ENCODE results near the gene PHACTR3.

The PHACTR3 gene

DNA sequence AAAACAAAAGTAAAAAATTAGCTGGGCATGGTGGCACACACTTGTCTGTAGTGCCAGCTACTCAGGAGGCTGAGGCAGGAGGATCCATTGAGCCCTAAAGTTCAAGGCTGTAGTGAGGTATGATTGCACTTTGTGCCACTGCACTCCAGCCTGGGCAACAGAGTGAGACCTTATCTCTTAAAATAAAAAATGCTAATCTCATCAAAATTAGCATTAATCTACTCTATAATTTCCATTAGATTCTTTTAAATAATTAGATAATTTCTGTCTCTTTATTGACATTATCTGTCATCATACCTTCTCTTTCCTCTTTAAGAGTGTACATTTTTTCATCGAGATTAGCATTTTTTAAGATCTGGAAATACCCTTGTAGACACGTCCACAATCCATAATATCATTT, 48.0 kb downstream of the PHACTR3 start:
- DNase-seq: no peak

DNA sequence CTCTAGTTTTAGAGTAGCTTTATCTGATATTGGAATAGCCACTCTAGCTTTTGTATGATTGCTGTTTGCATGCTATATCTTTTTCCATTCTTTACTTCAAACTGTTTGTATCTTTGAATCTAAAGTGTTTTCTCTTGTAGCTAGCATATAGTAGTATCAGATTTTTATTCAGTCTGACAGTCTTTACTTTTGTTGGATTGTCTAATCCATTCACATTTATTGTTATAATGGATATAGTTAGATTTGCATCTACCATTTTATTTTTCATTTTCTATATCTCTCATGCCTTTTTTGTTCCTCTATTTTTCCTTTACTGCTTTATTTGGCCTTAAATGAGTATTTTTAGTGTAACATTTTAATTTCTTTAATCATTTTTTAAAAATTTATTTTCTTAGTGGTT, 52.1 kb downstream of the PHACTR3 start:
- DNase-seq: no peak

DNA sequence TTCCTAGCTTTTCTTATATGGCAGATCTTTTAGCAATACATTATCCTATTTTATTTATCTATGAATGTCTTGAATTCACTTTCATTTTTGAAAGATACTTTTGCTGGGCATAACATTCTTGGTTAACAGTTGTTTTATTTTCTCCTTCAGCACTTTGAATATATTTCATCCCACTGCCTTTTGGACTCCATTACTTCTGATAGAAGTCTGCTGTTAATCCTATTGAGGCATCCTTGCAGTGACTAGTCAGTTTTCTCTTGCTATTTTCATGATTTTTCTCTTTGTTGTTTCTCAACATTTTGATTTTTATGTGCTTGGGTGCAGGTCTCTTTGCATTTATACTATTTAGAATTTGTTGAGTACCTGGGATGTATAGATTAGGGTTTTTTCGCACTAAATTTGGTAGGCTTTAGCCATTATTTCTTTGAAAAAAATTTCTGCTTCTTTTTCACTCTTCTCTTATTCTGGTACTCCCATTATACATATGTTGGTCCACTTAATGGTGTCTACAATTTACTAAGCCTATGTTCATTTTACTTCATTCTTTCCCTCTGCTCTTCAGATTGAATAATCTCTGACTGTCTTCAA, 53.2 kb downstream of the PHACTR3 start:
- no peak for DNase-seq

DNA sequence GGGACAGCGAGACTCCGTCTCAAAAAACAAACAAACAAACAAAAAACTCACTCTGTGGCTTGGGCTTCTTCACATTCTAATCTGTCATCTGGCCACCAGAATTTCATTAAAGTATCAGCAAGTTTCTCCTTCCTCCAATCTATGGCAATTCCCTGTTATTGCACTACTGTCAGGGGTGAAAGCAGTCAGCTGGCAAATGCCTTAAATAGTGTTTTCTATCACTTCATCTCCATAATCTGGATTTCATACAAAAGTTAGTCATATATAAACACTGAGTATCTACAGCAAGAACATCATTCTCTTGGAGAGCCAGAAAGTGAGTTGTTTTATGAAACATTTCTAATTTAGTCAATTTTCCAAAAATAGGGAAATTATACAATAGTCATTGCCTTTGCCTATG, 56.1 kb downstream of the PHACTR3 start:
- DNase-seq: no peak

DNA sequence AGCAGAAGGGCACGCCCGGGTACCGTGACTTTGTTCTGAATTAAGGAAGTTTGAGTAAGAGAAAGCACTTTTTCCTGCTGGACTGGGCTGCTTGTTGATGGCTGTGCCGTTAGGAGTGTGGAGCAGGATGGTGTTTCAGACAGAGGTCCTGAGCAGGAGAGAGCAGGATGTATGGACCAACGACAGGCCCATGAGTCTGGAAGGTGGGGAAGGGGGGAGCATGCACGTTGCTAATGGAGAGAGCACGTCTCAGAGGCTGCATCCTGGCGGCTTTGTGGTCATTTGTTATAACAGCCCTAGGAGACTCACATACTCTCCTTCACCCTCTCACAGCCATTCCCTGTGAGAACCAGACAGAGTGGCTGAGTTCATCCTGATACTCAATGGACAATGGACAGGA, 56.8 kb downstream of the PHACTR3 start:
- no peak for DNase-seq

DNA sequence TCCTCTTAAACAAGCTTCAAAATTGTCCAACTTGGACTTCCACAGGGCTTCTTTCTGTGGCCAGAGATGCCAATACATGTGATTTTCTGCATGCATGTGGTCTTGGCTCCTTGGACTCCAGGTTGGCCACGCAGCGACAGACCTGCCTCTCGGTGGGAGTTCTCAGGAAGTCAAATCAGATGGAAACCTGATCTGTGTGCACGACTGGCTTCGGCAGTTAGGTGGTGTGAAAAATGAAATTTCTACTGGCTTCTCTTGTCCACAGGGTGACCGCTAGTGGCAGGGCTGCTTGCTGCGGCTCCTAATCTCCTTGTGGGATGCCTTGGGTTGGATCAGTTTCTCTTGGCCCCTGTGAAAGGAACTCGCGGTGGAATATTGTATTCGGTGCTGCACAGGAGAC, 57.3 kb downstream of the PHACTR3 start:
- DNase-seq: no peak

DNA sequence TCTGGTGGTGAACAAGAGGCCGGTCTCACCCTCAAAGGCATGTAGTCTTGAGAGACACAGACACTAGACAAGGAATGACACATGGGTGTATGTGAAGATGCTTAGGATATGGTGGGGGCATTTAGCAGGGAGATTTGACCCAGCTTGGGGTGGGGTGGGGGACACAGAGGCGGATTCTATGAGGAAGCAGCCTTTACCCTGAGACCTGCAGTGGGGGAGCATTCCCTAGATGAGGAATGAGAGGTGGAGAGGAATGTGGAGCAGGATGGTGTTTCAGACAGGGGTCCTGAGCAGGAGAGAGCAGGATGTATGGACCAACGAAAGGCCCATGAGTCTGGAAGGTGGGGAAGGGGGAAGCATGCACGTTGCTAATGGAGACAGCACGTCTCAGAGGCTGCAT, 57.8 kb downstream of the PHACTR3 start:
- DNase-seq: no peak

DNA sequence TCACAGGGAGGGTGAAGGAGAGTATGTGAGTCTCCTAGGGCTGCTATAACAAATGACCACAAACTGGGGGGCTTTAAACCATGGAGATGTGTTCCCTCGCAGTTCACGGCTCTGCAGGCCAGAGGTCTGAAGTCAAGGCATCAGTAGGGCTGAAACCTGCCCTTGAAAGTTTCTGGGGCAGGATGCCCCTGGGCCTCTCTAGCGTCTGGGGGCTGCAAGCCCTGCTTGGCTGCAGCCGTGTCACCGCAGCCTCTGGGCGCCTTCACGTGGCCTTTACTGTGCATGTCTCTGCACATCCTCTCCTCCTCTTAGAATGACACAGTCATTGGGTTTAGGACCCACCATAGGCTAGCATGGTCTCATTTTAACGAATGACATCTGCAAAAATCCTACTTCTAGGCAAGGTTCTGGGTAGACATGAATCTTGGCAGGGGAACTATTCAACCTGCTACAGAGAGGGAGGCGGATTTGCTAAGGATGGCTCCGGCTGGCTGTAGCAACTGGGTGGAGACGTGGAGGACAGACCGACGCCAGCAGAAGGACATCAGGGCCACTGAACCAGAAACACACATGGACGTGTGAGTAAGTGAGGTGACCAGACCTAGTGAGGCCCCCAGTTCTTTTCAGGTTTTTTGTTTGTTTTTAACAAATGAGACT, 58.6 kb downstream of the PHACTR3 start:
- no peak for DNase-seq

DNA sequence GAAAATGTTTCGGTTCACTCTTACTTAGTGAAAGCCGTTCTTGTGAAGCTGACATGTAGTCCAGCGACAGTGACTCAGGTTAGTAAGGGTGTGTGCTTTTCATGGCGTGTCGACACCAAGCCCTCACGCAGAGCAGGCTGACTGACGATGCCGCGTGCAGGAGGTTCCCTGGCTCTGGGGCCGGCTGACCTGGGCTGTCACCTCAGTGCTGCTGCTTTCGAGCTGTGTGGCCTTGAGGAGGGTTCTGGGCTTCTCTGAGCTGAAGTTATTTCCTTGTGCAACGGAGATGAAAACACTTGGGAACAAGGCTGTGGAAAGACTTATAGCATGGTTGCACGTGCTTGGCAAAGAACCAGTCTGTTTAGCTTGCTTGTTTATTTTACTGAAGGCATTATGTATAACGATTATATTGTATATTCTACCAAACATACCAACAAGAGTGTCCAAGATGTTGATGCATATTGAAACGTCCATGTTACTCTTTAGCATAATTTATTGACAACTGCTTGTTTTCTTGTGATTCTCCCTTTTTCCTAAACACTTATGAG, 59.2 kb downstream of the PHACTR3 start:
- no peak for DNase-seq

DNA sequence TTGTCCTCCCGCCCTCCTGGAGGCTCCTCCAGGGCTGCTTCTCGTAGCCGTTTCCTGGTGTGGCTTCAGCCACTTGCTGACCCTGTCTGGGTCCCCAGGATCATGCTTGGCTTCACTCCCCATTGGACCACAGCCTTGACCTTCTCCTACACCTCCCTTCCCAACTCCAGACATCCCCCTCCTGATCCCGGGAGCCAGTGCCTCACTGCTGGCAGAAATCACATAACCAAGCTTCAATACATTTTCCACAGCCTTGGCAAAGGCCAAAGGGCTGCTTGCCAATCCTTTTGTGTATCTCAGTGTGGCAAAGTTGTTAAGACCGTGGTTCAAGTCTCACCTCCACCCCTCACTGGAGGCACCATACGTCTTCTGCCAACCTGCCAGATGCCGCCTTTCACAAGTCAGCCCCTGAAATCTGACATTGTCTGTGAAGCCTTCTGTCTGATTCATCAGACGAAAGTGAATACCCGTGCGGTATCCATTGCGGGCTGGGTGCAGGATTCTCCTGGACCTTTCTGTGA, 60.1 kb downstream of the PHACTR3 start:
- DNase-seq: no peak

DNA sequence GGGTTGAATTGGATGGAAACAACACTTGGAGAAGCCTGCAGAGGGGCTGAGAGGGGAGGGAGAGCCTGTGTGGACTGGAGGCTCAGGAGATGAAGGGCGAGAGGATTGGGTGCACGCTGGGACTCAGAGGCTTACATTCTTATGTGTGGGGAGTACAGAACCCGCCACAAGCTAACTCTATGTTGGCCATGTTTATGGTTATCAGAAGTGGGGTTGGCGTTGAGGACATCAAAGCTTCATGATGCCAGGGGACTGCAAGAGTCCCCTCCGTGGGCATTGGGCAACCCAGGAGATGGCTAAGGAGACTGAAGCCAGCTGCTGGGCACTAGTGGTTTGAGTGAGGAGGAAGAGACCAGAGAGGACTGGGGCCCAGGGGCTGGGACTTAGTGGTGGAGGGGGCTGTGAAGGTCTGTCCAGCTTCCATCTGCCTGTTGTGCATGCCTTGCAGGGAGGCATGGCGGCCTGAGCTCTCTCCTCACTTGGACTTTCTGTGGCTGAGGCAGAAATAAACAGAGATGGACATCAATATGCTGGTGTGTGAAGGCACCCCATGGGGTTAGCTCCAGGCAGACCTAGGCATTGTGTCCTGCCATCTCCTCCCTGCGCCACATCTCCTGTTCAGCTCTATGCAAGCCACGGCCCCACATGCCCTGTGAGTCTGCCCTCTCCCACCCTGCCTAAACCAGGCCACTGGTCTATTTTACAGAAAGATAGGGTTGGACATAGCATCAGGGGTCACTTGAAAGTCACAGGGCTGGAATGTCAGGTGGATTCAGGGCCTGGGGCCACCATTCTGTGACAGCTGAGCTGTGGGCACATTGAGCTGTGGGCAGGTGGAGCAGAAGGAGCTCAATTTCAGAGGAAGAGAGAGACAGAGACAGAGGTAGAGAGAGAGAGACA, 61.6 kb downstream of the PHACTR3 start:
- no peak for DNase-seq

DNA sequence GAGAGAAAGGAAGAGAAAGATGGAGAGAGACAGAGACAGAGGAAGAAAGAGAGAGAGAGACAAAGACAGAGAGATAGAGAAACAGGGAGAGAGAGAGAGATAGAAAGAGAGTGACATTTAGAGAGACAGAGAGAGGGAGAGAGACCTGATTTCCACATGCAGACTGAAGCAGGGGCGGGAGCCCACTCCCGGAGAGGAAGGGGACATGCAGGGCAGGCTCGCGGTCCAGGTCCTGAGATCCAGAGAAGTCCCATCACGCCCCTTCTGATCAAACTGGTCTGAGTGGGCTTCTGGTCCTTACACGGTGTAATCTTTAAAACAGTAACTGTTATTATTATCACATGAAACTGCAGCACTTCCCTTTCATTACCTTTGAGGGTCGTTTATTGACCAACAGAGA, 62.2 kb downstream of the PHACTR3 start:
- DNase-seq: no peak

DNA sequence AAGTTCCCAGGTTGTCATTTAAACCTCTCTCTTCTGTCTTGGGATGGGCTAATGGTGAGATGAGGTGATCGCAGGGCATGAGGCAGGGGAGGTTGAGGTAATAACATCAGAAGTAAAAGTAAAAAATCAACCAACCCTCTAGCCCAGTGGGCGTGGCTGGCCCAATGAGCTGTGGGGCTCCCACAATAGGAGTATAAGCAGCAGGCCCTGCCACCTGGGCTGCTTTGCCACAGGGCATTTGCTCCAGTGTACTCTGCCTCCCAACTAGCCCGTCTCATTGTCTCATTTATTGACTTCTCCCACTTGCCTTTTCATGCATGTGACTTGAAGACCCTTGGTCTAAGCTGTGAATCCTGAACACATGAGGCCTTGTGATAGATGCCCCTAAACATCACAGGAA, 62.8 kb downstream of the PHACTR3 start:
- no peak for DNase-seq

DNA sequence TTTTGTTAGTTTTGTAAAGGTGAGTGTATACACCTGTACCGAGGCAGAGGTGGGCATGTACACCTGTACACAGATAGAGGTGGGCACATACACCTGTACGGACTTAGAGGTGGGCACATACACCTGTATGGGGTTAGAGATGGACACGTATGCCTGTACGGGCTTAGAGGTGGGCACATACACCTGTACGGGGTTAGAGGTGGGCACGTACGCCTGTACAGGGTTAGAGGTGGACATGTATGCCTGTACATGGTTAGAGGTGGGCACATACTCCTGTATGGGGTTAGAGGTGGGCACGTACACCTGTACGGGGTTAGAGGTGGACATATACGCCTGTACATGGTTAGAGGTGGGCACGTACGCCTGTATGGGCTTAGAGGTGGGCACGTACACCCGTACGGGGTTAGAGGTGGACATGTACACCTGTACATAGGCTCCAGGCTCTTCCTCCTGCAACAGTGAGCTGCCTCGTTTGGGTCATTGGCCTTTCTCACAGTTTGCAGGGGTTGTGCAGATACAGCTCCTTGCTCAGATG, 63.7 kb downstream of the PHACTR3 start:
- DNase-seq: no peak

DNA sequence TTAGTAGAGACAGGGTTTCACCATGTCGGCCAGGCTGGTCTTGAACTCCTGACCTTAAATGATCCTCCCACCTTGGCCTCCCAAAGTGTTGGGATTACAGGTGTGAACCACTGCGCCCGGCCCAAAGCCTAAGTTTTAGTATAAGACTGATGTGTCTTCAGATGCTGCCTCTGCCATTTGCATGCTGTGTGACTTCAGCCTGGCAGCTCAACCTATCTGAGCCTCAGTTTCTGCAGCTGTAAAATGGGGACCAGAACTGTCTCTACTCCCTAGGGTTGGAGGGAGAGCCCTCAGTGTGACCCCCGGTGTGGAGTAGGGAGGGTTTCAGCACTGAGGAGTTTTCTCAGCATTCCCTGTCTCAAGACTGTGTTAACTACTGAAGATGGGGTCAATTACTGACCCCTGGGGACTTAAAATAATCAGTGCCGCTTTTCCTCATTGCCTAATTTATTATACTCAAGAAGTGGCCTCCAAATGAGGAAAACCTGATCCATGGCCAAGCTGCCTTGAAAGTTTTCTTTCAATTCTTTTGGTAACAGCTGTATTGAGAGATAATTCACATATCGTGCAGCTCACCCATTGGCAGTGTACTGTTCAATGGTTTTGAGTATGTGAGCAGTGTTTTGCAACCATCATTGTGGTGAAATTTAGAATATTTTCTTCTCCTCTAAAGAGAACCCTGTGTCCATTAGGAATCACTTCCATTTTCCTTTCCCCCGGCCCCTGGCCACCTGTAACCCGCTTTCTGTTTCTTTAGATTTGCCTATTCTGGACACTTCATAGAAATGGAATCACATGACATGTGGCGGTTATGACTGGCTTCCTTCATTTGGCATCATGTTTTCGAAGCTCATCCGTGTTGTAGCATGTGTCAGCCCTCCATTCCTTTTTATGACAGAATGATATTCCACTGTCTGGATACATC, 64.8 kb downstream of the PHACTR3 start:
- DNase-seq: no peak

DNA sequence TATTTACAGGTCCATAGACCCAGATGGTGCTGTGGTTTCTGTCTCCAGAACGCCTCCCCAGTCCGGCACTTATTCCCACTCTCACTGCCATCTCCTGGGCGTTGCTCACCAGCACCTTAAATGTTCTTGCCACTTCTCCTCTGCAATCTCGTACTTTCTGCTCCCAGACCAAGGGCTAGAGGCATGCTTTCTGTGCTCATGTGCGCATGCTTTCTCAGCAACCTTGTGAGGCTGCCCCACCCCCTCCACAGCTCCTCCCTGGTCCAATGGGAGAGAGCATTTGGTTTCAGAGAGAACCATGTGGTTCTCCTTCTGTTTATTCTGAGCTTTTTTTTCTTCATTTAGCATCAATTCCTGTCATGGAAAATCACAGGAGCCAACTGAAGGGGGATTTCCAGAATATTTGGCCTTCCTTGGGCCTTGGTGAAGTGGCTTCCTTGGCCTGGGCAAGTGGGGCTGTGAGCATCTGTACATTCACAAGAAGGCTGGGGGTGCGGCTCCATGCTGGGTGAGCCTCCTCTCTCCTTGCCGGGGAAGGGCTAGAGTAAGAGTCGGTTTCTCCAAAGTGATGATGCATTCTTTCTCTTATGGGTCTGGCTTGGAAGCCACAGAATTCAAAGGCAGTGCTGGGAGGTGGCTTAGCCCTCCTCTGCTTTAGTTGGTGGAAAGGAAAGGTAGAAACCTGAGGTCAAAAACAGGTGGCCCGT, 66.6 kb downstream of the PHACTR3 start:
- DNase-seq: no peak

DNA sequence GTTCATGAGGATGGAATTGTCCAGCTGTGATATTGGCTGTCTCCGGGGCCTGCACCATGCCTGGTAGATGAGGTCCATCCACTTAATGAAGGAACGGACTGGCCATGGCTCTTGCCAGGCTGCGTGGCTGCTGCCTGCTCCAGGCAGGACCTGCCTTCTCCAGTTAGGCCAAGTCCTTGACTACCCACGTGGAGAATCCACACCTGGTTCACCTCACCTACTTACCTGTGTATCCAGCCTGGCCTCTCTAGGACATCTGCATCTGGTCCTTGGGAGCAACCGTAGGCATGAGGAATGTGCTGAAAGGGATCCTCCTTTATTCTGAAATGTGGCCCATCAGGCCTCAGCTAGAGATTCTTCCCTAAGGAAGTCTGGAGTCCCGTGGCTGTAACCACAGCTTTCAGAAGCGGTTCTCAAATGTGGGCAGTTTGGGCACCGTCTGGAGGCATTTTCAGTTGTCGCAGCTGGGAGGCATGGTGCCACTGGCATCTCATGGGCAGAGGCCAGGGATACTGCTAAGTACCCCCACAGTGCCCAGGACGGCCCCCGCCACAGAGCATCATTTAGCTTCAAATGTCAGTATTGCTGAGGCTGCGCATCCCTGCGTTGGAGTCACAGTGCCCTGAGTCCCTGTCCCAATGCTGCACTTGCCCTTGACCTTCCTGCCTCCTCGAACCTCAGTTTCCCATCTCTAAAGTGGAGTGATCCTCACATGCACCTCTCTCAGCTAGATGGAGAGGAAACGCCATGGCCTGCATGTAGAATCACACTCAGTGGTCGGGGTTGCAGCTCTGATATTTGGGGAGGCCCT, 67.5 kb downstream of the PHACTR3 start:
- no peak for DNase-seq

DNA sequence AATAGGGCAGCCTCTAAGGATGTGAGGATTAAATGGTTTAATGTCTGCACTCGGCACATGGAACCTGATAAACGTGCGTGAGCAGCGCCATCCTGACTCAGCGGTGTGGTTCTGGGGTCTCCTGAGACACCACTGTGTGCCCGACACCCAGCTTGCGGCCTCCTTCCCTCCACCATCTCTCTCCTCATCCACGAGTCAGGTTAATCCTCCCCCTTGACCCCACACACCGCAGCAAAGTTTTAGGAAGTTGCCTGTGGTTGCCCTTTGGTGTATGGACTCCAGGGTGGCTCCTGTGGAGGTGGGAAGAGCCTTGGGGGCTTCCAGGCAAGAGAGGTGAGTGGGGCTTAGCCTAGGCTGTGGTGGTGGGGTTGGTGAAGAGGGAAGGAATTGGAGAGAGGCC, 68.2 kb downstream of the PHACTR3 start:
- DNase-seq: no peak

DNA sequence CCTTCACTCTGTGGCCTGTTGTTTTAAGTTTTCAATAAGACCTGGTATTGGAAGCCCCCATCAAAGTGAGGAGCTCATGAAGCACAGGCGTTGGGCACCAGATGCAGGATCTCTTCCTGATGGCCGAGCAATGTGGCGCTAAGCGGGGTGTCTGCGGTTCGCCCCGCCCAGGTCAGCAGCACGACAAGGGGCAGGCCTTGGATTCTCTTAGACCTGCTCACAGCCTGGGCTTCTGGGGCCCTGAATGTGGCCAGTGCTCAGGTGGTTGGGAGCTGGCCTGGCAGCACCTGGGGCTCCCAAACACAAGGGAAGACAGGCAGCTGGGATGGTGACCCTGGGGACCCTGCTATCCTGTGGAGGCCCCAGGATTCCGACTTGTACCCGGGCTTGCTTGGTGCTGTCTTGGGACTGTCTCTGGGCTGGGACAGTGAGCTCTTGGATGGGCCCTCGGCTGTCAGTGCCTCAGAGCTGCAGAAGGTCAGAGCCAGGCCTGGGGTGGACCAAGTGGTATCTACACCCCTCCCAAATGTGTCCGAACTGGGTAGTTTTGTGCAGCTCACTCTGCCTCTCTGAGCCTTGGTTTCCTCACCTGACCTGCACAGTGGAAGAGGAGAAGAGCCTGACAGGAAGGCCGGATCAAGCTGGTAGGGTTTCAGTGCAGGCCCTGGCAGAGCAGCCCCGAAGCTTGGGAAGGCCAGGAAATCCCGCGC, 69.1 kb downstream of the PHACTR3 start:
- DNase-seq: no peak

DNA sequence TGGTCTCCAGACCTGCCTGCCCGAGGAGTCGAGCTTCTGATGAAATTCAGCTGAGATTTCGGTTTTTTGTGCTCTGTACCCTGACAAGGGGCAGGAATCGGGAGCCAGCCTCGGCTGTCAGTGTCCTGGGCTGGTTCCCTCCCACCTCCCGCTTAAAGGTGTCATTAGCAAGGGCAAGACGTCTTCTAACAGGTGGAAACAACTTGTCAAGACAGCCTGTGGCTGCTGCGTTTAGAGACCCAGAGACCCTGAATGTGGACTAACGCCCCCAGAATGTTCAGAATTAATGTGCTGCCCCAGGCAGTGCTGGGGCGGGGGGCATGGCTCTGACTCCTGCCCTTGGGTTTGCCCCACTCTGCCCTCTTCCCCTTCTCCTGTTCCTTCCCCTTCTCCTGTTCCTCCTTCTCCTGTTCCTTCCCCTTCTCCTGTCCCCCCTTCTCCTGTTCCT, 69.7 kb downstream of the PHACTR3 start:
- no peak for DNase-seq
